GM21367 (cell line): Measurements from ENCODE around the gene PAX2.

ENCODE experiments used
- ATAC-seq: cut with Tn5 transposase; IDR thresholded peaks from one replicate; pipeline ENCODE4 v1.9.1; 2021; ENCODE audit not compliant: unreplicated experiment

The PAX2 gene

DNA sequence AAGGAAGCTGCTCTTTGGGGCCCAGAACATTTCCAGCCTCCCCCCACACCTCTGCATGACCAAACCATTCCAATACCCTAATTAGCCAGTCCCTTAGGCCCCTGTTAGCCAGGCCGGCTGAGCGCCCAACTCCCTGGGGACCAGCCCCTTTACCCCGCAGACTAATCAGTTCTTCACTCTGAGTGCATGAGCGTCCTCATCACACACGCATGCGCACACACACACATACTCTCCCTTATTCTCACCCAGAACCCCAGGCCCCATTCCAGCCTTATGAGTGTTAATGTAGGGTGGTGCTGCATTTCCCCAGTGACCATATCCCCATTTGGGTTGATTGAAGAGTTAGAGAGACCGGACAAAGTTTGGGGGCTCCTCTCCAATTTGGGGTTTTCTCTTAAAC lies 90.4 kb downstream of the PAX2 start:
- no peak for ATAC-seq

DNA sequence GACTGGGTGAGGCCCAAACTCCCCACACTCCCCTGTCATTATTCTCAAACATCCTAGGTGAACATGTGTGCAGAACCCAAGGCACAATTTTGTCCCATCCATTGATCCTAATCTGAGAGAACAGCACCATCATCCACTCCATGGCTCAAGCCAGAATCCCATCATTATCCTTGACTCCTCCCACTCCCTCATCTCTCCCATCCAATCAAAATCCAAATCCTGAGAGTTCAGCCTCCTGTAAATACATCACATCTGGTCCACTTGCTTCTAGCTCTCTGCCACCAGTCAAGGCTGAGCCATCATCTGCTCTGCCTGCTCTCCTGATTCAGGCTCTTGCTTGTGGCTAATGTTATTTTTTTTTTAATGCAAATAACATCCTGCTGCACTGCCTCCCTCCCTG lies 91.5 kb downstream of the PAX2 start:
- no peak for ATAC-seq

DNA sequence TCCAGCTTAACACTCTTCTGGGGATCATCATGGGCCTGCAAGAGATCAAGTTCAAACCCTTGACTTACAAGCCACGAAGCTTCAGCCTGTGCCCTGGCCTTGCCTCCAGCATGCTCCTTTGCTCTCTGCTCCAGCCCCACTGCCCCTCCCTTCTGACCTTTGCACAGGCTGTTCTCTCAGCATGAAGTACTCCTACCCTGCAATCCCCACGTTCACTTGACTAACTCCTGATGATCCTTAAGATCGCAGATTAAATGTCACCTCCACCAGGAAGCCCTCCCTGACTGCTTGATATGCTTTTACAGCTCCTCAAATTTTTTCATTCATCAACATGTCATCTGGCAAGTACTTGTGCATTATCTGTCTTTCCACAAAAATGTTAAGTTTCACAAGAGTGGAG lies 91.9 kb downstream of the PAX2 start:
- no peak for ATAC-seq

DNA sequence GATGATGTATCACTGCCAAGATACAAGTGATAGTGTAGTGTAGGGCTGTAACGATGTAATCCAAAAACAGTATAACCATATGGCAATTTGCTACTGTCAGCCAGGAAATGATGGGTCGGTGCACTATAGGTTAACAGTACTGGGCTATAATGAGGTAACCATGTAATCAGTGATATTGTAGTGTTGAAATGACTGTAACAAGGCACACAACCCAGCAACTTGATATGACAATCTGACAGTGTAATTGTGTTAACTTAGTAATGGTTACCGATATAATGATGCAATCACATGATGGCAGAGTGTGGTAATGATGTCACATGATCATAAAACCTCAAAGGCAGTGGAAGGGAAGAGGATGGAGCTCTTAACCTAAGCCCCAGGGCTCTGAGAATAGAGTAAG lies 93.6 kb downstream of the PAX2 start:
- no peak for ATAC-seq

DNA sequence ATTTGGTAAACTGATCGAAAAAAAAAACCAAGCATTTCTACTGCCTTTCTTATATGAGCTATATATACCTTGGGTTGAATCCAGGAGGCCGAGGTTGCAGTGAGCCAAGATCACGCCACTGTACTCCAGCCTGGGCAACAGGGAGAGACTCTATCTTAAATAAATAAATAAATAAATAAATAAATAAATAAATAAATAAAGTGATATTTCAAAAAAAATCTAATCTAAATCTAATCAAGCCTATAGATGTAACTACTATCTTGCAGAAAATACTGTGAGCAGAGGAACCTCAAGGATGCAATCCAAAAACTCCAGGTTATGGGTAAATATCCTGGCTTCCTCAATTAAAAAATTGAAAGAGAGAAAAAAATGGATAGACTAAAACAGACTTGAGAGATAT lies 96.1 kb downstream of the PAX2 start:
- ATAC-seq: no peak

DNA sequence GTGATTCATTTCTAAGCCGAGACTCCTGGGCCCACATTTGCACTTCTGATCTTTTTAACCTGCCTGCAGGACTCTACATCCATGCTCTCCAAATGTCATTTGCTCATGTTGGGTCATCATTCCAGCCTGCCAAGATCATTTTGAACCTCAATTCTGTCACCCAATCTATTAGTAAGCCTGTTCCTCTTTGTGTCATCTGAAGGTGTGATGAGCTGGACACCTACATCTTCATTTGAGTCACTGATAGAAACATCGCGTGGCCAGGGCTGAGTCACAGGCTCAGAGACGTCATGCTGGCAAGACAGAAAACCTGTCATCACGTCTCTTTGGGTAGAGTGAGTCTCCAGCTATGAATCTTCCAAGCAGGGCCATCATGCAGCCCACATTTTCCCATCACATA lies 102.1 kb downstream of the PAX2 start:
- no peak for ATAC-seq

DNA sequence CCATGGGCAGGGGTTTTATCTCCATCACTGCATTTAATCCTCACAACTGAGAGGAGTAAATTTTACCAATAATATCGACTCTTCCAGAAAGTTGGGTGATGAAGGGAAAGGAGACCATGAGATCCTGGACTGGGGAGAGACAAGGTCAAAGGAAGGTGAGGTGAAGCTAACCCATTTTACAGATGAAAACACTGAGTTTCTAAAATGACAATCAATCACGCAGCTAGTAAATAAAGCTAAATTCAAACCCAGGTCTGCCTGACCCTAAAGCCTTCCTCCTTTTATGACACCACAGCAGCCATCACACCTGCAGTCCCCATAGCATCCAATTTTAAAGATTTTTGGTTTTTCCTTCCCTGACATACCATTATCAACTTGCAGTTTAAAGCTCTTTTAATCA lies 103.4 kb downstream of the PAX2 start:
- no peak for ATAC-seq

DNA sequence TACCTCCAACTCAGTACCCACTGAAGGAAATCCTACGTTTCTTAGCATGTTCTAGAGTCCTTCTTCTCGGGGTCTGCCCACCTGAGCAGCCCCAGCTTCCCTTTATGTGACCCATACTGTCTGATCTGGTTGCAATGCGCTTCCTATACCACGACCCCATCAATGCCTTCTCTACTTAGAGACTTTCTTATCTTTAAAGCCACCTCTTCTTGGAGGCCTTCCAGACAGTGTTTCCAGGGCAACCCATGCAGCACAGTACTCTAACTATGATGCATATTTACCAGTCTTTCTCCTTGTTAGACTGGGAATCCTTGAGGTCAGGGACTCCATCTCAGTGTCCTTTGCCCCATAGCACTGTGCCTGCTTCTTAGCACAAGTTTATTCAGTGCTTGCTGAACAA lies 112.9 kb downstream of the PAX2 start:
- ATAC-seq: no peak

DNA sequence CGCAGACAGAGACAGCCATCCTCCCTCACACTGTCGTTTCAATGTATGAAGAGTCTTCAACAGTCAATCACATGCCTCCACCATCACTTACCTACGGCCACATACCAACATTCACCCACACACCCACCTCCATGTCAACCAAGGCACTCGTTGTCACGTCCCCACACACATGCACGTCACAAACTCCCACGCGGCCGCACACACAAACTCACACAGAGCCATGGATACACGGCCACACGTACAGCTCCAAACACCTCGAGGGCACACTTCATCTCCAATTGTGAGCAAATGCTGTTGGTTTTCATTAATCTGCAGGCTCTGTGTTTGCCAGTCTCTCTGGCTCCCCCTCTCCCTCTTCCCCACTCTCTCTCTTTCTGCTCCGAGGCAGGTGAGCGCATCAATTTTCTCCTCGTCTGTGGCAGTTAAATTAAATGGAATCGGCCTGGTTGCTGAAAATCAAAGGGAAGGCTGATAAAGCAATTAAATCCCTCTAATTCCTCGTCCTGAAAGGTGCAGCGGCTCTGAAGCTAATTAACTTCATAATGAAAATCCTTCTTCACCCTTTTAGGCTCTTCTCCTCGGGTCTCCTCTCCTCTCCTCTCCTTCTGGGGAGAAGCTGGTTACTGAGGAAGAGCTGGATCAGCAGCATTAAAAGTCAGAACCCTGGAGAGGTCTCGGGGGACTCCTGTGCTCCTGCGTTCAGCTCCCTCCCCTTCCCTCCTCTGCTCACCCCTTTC lies 113.5 kb downstream of the PAX2 start:
- no peak for ATAC-seq

DNA sequence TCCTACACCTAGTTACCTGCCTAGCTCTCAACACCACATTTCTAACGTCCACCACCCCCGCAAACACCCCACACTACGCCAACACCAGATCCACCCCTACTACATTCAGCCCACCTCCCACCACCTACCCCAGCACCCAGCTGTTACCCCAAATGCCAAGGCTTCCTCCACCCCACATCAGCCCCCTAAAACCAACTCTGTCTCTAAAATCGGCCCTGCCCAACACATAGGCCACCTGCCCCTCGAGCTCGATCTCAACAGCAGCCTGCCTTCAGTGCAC lies 114.0 kb downstream of the PAX2 start:
- no peak for ATAC-seq

DNA sequence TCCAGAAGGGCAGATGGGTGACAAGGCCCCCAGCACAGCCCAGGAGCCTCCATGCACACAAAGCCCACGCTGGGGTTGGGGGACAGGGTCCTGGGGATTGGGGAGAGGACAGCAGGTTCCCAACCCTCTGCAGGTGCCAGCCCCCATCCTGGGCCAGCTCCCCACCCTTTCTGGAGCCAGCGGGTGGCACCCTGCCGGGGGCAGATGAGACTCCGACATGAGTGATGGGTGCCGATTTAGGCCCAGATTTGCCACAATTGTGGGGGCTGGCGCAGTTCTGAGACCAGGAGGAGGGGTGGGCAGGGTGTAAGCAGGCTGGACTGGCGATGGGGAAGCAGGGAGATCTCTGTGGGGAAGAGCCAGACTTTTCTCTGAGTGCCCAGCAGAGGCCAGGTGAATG lies 118.1 kb downstream of the PAX2 start:
- ATAC-seq: no peak

DNA sequence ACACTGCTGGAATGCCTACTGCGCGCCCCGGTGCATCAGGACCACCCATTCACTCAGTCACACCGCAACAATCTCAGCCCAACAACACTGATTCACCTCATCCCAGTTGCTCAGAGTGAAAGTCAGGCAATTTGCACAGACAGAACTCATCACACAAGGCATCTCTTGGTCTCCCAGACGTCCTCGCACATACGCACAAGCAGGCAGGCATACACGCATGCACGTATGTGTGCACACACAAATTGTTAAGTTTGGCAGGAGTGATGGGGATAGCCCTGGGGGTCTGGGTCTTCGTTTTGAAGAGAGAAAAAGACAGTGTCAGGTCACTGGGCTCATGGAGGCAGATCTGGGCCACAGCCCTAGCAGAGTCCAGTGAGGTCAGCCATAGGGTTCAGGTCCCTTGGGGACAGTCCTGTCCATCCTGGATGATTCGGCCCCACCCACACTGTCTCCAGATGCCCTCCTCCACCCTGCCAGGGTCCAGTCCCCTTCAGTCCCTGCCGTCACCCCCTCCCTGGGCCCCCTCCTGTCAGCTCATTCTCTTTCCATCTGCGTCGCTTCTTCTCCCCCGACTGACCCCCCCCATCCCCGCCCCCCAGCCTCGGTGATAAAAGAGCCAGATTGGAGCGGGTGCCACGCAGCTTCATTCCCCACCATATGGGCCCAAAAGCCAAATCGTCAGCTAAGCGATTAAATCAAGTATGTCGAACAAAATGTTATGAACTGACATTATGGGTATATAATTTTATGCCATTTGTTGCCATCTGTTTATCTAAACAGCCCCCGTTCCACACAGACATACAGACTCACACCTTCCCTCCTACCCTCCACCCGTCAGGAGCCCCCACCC lies 118.9 kb downstream of the PAX2 start:
- ATAC-seq: no peak

DNA sequence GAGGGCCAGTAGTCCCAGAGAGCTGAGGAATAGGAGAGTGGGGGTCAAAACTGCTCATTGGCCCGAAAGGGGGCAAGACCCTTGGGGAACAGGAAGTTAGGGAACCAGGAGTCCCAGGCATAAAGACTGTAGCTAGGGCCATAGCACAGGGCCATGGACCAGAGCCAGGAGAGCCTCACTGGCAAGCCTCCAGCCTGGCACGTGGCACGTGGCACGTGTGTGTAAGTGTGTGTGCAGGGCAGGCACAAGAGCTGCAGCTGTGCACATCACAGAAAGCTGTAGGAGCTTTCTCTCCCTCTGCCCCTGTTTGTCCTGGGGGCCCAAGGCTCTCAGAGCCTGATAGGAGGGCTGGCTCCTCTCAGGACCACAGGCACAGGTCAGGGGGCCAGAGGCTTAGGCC lies 119.6 kb downstream of the PAX2 start:
- no peak for ATAC-seq

DNA sequence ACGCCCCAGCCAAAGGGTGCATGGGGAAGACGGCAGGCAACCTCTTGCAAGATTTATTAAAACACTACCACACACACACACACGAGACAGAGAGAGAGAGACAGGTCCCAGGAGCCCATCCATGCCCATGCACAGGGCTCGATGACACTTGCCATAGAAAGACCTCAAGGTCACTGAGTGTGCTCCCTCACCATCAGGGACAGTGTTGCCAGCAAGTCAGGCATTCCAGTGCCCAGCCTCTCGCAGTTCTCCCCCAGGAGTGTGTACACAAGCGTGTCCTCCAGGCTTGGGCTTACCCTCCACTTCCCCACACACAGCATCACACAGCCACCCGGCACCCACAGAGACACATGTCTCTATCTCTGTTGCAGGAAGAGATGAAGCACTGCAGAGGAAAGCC lies 120.6 kb downstream of the PAX2 start:
- no peak for ATAC-seq

DNA sequence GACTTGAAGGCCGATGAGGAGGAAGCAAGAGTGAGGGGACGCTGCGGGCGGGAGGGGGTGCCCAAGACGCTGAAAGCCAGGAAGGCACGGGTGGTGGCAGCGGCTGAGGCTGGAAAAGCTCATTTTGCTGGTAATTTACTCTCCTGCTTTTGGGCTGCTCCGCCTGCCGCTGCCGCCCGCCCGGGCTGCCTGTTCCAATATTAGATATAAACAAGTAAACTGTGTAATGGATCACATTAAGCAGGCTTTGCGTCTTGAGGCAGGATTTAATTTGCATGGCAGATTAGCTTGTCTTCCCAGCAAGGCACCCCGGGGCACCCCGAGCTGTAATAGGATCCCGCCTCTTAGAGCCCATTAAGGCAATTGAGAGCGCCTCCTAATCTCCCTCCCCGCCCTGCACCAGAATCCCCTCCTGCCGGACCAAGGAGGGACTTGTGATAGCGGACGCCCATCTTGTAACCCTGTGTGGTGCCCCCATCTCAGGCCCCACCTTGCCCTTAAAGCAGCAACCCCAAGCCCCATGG lies 121.3 kb downstream of the PAX2 start:
- no peak for ATAC-seq

DNA sequence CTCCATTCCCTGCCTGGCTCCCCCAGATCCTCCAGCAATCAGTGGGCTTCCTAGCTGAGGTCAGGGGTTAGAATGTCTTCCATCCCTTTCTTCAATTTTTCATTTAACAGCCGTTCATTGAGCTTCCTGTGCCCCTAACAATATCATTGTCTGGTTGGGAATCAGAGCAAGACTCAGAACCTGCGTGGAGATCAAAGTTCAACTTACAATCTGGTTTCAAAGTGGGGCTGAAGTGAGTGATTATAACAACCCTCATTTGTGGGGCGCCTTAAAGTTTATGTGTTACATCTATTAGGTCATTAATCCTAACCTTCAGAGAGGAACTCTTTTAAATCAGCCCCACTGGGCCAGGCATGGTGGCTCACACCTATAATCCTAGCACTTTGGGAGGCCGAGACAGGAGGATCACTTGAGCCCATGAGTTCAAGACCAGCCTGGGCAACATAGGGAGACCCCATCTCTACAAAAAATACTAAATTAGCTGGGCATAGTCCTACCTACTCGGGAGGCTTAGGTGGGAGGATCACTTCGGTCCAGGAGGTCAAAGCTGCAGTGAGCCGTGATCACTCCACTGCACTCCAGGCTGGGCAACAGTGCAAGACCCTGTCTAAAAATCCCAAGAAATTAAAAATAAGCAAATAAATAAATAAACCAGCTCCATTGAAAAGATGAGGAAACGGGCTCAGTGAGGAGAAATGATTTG lies 122.0 kb downstream of the PAX2 start:
- no peak for ATAC-seq

DNA sequence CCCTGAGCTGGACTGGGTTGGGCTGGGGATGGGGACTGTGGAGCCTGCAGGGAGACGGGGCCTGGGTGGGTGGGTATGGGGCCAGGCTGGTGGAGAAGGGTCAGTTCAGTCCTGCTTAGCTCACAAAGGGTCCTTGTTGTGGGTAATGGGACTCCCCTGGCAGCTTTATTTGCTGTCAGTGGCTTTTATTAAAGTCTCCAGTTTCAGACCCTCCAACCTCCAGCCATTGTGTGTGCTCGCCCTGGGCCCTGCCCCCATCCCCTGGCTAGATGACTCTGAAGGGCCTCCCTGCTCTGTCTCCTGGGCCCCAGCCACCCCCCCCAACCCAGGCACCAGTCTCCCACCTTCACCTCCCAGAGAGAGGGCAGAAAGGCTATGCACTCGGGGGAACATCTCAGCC lies 123.0 kb downstream of the PAX2 start:
- no peak for ATAC-seq

DNA sequence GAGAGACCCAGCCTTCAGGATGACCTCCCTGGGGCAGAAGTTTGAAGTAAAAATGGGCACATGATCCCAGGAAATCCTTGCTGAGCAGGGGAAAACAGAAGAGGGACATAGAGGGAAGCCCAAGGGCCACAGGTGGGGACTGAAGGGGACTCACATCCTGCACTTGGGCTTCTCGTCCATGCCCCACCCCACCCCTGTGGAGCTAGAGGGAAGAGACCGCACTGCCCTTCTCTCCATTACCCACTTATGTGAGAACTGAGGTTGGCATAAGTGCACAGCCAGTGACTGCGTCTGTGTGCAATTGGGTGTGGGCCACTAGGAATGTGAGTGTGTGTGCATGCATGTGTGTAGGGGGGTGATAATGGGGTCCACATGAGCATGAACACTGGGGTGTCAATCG lies 124.0 kb downstream of the PAX2 start:
- ATAC-seq: no peak

DNA sequence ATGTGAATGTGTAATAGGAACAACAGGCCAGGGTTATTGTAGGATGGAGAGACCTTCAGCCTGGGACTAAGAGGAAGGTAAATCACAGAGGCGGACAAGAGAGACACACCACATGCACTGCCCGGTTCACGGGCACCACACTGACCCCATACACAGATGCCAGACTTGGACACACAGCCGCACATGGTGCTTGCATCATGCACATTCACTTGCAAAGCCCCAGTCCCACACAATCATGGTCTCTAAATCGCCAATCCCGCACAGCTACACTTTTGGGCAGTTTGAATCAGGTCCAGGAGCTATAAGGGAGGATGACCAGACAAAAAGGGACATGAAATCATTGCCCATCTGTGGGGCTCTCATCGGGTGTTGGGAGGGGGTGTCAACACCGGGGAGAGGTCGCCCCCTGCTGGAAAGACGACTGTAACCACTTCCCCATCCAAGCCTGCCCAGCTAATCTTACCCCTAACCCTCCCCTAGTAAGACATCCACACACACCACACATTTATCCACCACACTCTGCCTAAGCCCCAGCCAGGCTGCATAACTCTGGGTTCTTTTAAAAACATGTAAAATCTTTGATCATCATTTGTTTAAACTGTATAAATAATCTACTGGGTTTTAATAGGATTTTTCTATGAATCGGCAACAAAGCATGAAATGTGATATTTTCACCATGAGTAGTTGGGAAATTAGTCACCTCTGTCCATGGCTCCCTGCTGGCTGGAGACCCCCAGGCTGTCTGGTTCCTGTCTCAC lies 126.8 kb downstream of the PAX2 start:
- ATAC-seq: no peak

DNA sequence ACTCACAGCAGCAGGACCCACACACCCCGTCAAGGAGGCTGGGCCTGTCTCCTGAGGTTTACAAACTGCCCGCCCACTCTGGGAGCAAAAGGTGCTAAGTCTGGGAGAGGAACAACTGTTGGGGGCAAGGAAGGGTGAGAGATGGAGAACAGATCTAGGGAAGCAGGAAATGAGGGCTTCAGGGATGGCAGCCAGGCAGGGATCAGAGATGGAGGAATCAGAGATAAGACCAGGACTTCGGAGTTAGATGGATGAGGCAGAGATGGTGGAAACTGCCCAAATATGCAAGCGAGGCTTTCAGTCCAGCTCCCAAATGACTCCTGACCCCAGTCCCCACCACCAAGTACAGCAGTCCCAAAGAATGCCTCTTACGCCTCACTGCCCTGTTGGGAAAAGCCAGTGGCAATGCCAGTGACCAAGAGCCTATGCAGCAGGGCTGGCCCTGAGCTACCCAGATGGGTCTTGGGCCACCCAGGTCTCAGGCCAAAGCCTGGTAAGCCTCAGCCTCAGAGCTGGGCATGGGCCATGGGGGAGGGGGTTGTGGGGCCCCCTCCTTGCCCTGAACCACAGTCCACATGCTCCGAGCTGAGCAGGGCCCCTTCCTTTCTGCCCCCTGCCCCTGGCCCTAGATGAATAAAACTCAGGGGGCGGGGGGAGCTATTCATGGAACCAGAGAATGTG lies 127.9 kb downstream of the PAX2 start:
- no peak for ATAC-seq
